ENCODE results near the gene ZNF761.
"Not testable (repeated sequence)": the region's sequence is repeated elsewhere in the genome, so short reads cannot be mapped to it uniquely, and the experiment has no call there.

The ZNF761 gene

DNA sequence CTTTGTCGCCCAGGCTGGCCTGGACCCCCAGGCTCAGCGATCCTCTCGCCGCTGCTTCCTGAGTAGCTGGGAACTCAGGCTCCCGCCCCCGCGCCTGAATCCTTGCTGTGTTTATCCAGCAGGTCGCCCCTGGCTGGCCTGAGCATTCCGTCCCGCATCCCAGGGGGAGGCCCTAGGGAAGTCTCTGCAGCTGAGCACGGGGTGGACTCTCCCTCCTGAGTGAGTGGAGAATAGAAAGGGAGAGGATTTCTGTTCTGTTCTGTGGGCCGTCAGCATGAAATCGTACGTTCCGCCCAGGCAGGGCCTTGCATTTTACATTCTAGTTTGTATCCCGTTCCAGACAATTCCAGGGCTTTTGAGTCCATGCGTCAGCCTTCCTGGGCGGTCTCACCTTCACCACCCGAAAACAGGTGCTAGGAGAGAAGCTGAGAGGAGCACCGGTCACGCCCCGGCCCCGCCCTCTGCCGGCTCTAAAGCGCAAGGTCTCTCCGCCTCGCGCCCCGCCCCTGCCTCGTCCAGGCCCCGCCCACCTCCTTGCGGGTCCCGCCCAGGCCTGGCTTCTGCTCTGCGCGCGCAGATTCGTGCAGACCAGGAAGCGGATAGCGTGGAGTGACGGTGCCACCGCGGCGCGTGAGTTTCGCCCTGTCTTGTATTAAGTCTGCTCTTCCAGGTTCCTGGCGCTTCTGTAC lies at the start of gene ZNF761:
Gene ZNF761, plus strand, starts transcription at position 586 of the 689 bp plus-strand sequence. CDS start 15,285 bp downstream, outside the sequence.
- DNase-seq: peak; percentile 91

DNA sequence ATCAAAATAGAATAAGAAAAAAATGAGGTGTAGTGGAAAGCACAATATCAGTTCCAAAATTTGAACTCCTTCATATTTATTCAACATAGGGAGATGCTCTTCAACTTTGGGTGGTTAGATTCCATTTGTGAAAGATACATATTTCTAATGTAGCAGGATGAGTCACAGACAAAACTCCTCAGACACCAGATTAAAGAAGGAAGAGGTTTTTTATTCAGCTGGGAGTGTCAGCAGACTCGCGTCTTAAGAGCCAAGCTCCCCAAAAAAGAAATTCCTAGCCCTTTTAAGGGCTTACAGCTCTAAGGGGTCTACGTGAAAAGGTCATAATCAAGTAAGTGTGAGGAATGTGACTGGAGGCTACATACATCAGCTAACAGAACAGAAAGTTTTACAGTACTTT lies 43.6 kb upstream of the ZNF761 start:
- peak; percentile 22 for DNase-seq

DNA sequence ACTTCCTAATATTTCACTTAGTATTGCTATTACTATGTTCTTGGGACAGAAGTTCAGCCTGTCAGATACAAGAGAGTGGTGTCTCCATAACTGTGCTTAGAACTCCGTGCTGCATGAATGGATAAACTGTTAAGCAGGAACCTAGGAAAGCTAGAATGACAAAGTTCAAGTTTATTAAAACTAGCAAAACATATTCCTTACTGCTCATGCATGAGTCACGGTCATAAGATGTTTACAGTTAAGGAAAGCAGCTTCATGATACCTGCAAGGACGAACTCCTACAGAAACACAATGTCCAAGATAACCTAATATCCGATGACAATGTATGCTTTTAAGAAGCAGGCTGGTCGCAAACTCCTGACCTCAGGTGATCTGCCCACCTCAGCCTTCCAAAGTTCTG lies 42.9 kb upstream of the ZNF761 start:
- no peak for DNase-seq

- no peak for DNase-seq
Measured at GRCh38 chr19:53389571-53389970, 42.2 kb upstream of the ZNF761 start.

GRCh38 chr19:53389978-53390377 lies 41.8 kb upstream of the ZNF761 start:
- DNase-seq: no peak

DNA sequence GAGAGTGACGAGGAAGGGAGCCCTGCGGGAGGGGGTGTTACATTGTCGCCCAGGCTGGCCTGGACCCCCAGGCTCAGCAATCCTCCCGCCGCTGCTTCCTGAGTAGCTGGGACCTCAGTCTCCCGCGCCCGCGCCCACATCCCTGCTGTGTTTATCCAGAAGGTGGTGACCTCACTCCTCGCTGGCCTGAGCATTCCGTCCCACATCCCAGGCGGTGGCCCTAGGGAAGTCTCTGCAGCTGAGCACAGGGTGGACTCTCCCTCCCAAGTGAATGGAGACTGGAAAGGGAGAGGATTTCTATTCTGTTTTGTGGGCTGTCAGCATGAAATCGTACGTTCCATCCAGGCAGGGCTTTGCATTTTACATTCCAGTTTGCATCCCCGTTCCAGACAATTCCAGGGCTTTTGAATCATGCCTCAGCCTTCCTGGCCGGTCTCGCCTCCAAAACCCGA lies 37.2 kb upstream of the ZNF761 start:
- peak; percentile 84 for DNase-seq

- peak; percentile 93 for DNase-seq
Measured at GRCh38 chr19:53394974-53395839, 36.6 kb upstream of the ZNF761 start, which contains the start of gene ZNF765. TSS of gene ZNF765 (plus strand) at chr19:53395149. CDS start at chr19:53398016, 2,867 bp downstream.

GRCh38 chr19:53395840-53396524 lies 35.8 kb upstream of the ZNF761 start:
- DNase-seq: not testable (repeated sequence)

DNA sequence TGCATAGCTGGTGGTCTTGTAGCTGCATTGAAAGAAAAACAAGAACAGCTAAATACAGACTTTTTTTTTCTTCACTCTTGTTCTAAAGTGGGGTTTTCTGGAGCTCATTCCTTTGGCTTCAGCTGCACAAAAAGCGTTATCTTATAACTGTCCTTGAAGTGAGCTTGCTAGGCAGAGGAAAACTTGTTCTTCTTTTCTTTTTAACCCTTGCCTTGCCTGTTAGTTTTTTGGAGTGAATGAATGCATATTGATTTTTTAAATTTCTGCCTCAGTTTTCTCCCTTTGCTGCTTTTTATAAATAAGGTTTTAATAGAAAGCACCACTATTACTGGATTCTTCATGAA lies 35.3 kb upstream of the ZNF761 start:
- DNase-seq: no peak

- not testable (repeated sequence) for DNase-seq
Measured at GRCh38 chr19:53397918-53398317, 33.9 kb upstream of the ZNF761 start.

- DNase-seq: no peak
Measured at GRCh38 chr19:53409505-53410204, 22.1 kb upstream of the ZNF761 start.

DNA sequence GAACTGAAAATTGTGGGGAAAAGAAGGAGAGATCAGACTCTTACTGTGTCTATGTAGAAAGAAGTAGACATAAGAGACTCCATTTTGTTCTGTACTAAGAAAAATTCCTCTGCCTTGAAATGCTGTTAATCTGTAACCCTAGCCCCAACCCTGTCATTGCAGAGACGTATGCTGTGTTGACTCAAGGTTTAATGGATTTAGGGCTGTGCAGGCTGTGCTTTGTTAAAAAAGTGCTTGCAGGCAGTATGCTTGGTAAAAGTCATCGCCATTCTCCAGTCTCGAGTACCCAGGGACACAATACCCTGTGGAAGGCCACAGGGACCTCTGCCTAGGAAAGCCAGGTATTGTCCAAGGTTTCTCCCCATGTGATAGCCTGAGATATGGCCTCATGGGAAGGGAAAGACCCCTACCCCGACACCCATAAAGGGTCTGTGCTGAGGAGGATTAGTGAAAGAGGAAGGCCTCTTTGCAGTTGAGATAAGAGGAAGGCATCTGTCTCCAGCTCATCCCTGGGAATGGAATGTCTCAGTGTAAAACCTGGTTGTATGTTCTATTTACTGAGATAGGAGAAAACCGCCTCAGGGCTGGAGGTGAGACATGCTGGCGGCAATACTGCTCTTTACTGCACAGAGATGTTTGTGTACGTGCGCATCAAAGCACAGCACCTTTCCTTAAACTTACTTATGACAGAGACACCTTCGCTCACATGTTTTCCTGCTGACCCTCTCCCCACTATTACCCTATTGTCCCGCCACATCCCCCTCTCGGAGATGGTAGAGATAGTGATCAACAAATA lies 11.1 kb upstream of the ZNF761 start:
- DNase-seq: not testable (repeated sequence)

- no peak for DNase-seq
Measured at GRCh38 chr19:53422551-53422950, 9.2 kb upstream of the ZNF761 start.

GRCh38 chr19:53423074-53423473 lies 8.7 kb upstream of the ZNF761 start:
- not testable (repeated sequence) for DNase-seq

DNA sequence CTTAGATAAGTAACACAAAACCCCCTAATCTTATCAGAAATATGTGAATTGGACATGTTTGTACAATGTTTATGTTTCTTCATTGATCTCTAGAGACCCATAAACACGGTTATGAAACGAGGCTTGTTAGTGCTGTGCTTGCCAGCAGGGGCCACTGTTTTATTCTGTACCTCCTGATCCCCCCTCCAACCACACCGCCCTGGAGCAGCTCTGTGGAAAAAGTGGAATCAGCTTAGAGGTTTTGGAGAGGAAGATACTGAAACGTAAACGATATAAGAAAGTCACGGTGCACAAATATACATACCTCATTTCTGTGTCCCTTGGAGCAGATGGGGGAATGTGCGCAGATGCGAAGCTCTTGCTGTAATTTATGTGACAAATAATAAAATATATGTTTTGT lies 8.1 kb upstream of the ZNF761 start:
- peak; percentile 7 for DNase-seq

GRCh38 chr19:53424968-53425597 lies 6.7 kb upstream of the ZNF761 start:
- DNase-seq: peak; percentile 36

- DNase-seq: peak; percentile 42
Measured at GRCh38 chr19:53432088-53432661, 391 bp downstream of the ZNF761 start.

DNA sequence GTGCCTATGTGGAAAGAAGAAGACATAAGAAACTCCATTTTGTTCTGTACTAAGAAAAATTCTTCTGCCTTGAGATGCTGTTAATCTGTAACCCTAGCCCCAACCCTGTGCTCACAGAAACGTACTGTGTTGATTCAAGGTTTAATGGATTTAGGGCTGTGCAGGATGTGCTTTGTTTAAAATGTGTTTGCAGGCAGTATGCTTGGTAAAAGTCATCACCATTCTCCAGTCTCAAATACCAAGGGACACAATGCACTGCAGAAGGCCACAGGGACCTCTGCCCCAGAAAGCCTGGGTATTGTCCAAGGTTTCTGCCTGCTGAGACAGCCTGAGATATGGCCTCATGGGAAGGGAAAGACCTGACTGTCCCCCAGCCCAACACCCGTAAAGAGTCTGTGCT lies 12.0 kb downstream of the ZNF761 start:
- not testable (repeated sequence) for DNase-seq

- DNase-seq: not testable (repeated sequence)
Measured at GRCh38 chr19:53447196-53447595, 15.4 kb downstream of the ZNF761 start.

DNA sequence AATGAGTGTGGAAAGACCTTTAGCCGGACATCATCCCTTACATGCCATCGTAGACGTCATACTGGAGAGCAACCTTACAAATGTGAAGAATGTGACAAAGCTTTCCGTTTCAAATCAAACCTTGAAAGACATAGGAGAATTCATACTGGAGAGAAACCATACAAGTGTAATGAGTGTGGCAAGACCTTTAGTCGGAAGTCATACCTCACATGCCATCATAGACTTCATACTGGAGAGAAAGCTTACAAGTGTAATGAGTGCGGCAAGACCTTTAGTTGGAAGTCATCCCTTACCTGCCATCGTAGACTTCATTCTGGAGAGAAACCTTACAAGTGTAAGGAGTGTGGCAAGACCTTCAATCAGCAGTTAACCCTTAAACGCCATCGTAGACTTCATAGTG lies 24.0 kb downstream of the ZNF761 start:
- no peak for DNase-seq
